Large intestine (tissue), 12 donors: Measurements from ENCODE around the gene ALK. TPM values are rescaled to one million over a fixed set of nuclear protein-coding genes. Genes with fewer than 3 reads are reported as not detected.

ENCODE experiments used
- DNase-seq, 2 donors: peaks; one replicate each; pipeline versions ENCODE4 v3.0.0 to v3.0.0-alpha.2; 2013
- H3K27ac ChIP-seq: one replicate; pipeline ENCODE4 v1.5.1; 2013; ENCODE audit warnings: low read length
- H3K27me3 ChIP-seq: 2 replicates; pipeline ENCODE4 v1.6.1; 2013; ENCODE audit warnings: low read length; ENCODE audit not compliant: control insufficient read depth, insufficient read depth
- H3K36me3 ChIP-seq: 2 replicates; pipeline ENCODE4 v1.6.1; 2013; ENCODE audit warnings: low read length; ENCODE audit not compliant: control insufficient read depth, insufficient read depth
- H3K4me1 ChIP-seq: one replicate; pipeline ENCODE4 v1.6.1; 2013; ENCODE audit warnings: low read length; ENCODE audit not compliant: control insufficient read depth, insufficient read depth
- H3K4me3 ChIP-seq: one replicate; pipeline ENCODE4 v1.5.1; 2013; ENCODE audit warnings: low read length
- H3K9me3 ChIP-seq: one replicate; pipeline ENCODE4 v1.6.1; 2013; ENCODE audit warnings: mild to moderate bottlenecking, low read depth, low read length, moderate library complexity; ENCODE audit not compliant: control insufficient read depth
- WGBS: methylation state at CpG from one replicate; pipeline ENCODE4 v1.1.5; 2013; ENCODE audit warnings: low lambda C conversion rate; ENCODE audit not compliant: insufficient coverage; 5-methylcytosine and 5-hydroxymethylcytosine counted together
- long read RNA-seq, 11 donors: transcript quantifications; one replicate each; lab custom pipeline, GENCODE V29; 2026
- polyA plus RNA-seq: library from polyadenylated mRNA; unstranded; fragments of 120-200 nt; gene quantifications from one replicate; pipeline ENCODE4 v1.2.1, GENCODE V29; 2013

ALK gene
- 1.5 TPM for polyA plus RNA-seq
- long read RNA-seq, donor 1 = 0 reads
- long read RNA-seq, donor 2 = 0 reads
- long read RNA-seq, donor 3 = 0 reads
- long read RNA-seq, donor 4 = 0 reads
- long read RNA-seq, donor 5 = 0 reads
- long read RNA-seq, donor 6 = 0 reads
- long read RNA-seq, donor 7 = 0 reads
- long read RNA-seq, donor 8 = 0 reads
- long read RNA-seq, donor 9 = 0 reads
- long read RNA-seq, donor 10 = 0 reads
- long read RNA-seq, donor 11 = 0 reads

GRCh38 chr2:29921560-29921915 is at the start of gene ALK:
ALK (minus strand) TSS chr2:29921586; CDS start chr2:29920659, 927 bp downstream.
- Histone ChIP-seq H3K36me3 (no peaks in the 10 kb centered on the region), H3K4me1 (no peaks in the 10 kb centered on the region), H3K27me3 (peaks cover 53% of the 10 kb centered on the region), H3K4me3 (peak within 1 kb of the TSS; percentile 18), H3K27ac (no peak within 1 kb of the TSS), H3K9me3 (peaks cover 13% of the 10 kb centered on the region)
- DNase-seq = peak; percentile 55 to 67
- no CpG with 5 or more reads among the region's 27 CpGs for WGBS

GRCh38 chr2:29966266-29966665 is 44.9 kb upstream of the ALK start:
- H3K27me3 ChIP-seq = no peaks in the 10 kb centered on the region
- no peak for DNase-seq
- H3K9me3 ChIP-seq = no peaks in the 10 kb centered on the region
- WGBS = no CpG with 5 or more reads among the region's 2 CpGs
- no peak overlapping the region for H3K27ac ChIP-seq
- H3K4me3 ChIP-seq = no peak overlapping the region
- no peaks in the 10 kb centered on the region for H3K36me3 ChIP-seq
- H3K4me1 ChIP-seq = no peaks in the 10 kb centered on the region

- Histone ChIP-seq H3K4me3 (no peak overlapping the region), H3K27me3 (no peaks in the 10 kb centered on the region), H3K4me1 (no peaks in the 10 kb centered on the region), H3K36me3 (no peaks in the 10 kb centered on the region), H3K9me3 (no peaks in the 10 kb centered on the region), H3K27ac (no peak overlapping the region)
- whole genome bisulfite sequencing = no CpG with 5 or more reads among the region's 3 CpGs
- no peak for DNase-seq
These were observed 42.7 kb upstream of the ALK start for GRCh38 chr2:29963972-29964570.

DNA sequence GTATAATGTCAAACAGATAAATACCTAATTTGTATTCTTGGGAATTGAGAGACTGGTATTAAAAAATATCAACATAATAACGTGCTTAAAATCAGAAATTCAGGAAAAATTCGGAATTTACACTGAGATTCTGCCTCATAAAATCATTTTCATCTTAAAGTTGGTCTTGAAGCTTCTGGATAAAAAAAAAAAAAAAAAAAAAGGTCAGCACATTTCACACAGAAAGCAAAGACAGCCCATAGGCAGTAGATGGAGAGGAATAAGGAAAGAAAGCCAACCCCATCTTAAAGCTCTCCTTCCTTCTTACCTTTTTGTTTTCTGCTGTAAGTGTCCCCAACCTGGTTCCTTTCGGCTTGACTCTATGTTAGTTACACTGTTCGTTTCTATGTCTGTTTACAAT is 41.5 kb upstream of the ALK start:
- no peaks in the 10 kb centered on the region for H3K36me3 ChIP-seq
- no peak for DNase-seq
- H3K9me3 ChIP-seq = no peaks in the 10 kb centered on the region
- no peak overlapping the region for H3K4me3 ChIP-seq
- H3K27ac ChIP-seq = no peak overlapping the region
- no peaks in the 10 kb centered on the region for H3K4me1 ChIP-seq
- WGBS = 83% methylated on average over 4 of the region's 4 CpGs
- H3K27me3 ChIP-seq = no peaks in the 10 kb centered on the region

- Histone ChIP-seq H3K27ac (no peak overlapping the region), H3K36me3 (no peaks in the 10 kb centered on the region), H3K27me3 (no peaks in the 10 kb centered on the region), H3K4me3 (no peak overlapping the region), H3K4me1 (no peaks in the 10 kb centered on the region), H3K9me3 (no peaks in the 10 kb centered on the region)
- no peak for DNase-seq
These were observed 32.9 kb upstream of the ALK start for GRCh38 chr2:29954316-29954715.

DNA sequence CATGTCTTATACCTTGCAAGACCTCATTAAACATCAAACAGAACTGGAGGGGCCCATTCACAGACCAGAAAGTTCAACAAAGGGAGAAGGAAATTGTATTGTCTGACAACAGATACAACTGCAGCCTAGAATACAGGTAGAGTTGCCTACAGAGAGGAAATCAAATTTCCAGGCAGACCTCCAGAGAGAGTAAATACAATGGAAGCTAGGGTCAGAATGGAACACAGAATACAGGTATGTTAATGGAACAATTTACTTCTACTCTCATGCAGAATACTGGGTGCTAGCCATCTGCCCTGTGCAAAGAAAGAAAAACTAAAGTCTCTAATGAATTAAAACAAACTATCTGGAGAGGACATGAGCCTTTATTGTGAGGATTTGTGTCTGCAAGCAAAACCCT is 31.6 kb upstream of the ALK start:
- H3K9me3 ChIP-seq = no peaks in the 10 kb centered on the region
- no peak overlapping the region for H3K4me3 ChIP-seq
- no peaks in the 10 kb centered on the region for H3K4me1 ChIP-seq
- no peak for DNase-seq
- H3K27ac ChIP-seq = no peak overlapping the region
- H3K27me3 ChIP-seq = no peaks in the 10 kb centered on the region
- H3K36me3 ChIP-seq = no peaks in the 10 kb centered on the region

DNA sequence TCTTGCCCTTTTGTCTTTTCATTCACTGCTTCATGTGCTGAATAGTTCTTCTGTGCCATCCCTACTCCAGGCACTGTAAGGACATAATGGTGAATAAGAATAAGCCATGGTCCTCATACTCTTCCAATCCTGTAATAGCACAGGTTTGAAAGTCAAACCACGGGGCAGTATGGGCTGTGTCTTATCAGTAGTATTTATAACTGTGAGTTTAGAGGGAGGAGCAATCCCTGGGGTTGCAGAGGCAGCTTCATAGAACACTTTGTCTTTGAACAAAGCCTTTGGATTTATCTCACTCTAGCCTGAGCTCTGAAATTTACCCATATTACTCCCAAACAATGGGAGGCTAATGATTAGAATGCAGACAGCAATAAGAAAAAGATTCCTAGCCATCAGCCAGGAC is 30.2 kb upstream of the ALK start:
- no CpG with 5 or more reads among the region's 1 CpG for WGBS
- no peak for DNase-seq
- Histone ChIP-seq H3K4me1 (no peaks in the 10 kb centered on the region), H3K36me3 (no peaks in the 10 kb centered on the region), H3K27ac (no peak overlapping the region), H3K4me3 (no peak overlapping the region), H3K27me3 (no peaks in the 10 kb centered on the region), H3K9me3 (no peaks in the 10 kb centered on the region)

DNA sequence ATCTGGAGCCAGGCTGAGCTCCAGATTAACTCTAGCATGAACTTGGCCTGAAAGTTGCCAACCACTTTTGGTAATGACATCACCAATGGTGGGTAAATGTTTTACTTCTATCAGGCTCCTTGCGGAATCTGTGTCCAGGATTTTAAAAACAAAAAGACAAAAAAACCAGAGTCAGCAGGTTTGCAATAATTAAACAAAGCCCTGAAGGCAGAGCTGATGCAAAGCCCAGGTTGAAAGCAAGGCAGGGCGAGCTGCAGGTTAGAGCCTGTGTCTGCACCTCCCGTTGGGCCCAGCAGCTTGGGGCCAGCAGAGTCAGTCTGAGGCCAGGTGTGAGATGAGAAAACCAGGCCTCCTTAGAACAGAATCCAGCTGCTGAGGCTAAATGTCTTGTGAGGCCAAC is 29.1 kb upstream of the ALK start:
- 80% methylated on average over 1 of the region's 3 CpGs for WGBS
- H3K36me3 ChIP-seq = no peaks in the 10 kb centered on the region
- H3K4me3 ChIP-seq = no peak overlapping the region
- DNase-seq = no peak
- no peaks in the 10 kb centered on the region for H3K27me3 ChIP-seq
- H3K9me3 ChIP-seq = no peaks in the 10 kb centered on the region
- H3K4me1 ChIP-seq = no peaks in the 10 kb centered on the region
- no peak overlapping the region for H3K27ac ChIP-seq

- no peaks in the 10 kb centered on the region for H3K36me3 ChIP-seq
- no peaks in the 10 kb centered on the region for H3K27me3 ChIP-seq
- no peaks in the 10 kb centered on the region for H3K9me3 ChIP-seq
- H3K4me3 ChIP-seq = no peak overlapping the region
- no CpG with 5 or more reads among the region's 3 CpGs for WGBS
- H3K4me1 ChIP-seq = no peaks in the 10 kb centered on the region
- H3K27ac ChIP-seq = no peak overlapping the region
- no peak for DNase-seq
These were observed 27.7 kb upstream of the ALK start for GRCh38 chr2:29949042-29949441.

- Histone ChIP-seq H3K4me1 (no peaks in the 10 kb centered on the region), H3K27ac (no peak overlapping the region), H3K4me3 (no peak overlapping the region), H3K9me3 (no peaks in the 10 kb centered on the region), H3K27me3 (no peaks in the 10 kb centered on the region), H3K36me3 (no peaks in the 10 kb centered on the region)
- WGBS = no CpG with 5 or more reads among the region's 5 CpGs
- no peak for DNase-seq
These were observed 25.1 kb upstream of the ALK start for GRCh38 chr2:29946505-29946904.

DNA sequence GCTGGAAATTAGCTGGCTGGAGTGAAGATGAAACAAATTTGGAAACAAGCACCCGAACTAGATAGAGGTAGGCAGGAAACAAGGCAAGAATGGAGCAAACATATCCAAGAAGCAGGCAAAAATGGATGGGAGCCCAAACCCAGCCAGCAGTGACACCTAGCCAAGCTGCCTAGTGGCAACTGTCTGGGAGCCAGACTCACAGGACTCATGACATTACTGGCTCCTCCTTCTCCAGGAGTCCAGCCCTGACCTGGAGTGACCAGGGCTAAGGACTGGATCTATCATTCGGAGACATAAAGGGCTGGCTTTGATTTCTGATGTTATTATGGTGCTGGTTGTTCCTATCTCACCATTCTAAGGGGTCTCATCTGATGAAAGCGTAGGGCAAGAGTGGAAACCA is 21.3 kb upstream of the ALK start:
- Histone ChIP-seq H3K4me3 (no peak overlapping the region), H3K36me3 (no peaks in the 10 kb centered on the region), H3K4me1 (no peaks in the 10 kb centered on the region), H3K9me3 (no peaks in the 10 kb centered on the region), H3K27ac (no peak overlapping the region), H3K27me3 (no peaks in the 10 kb centered on the region)
- DNase-seq = no peak
- WGBS = no CpG with 5 or more reads among the region's 3 CpGs
